Activated T-cell treated with anti-CD3 and anti-CD28 coated beads for 4 hours (primary cell): ENCODE measurements around the gene AMACR.

Source experiments
- DNase-seq: peaks from one replicate; pipeline ENCODE4 v3.0.0-alpha.2; 2020

AMACR gene

GRCh38 chr5:34007621-34008600 is at the start of gene AMACR:
AMACR (minus strand) TSS chr5:34008050; CDS start chr5:34008019, 31 bp downstream.
- DNase-seq, result peak; percentile 87

- DNase-seq, result no peak
Observed at GRCh38 chr5:34057569-34057968, 49.7 kb upstream of the AMACR start.

- no peak for DNase-seq
Observed at GRCh38 chr5:34057118-34057517, 49.3 kb upstream of the AMACR start.

GRCh38 chr5:34055667-34056066 is 47.8 kb upstream of the AMACR start:
- no peak for DNase-seq

- DNase-seq, result no peak
Observed at GRCh38 chr5:34054400-34054729, 46.5 kb upstream of the AMACR start.

GRCh38 chr5:34053571-34054399 is 45.9 kb upstream of the AMACR start:
- no peak for DNase-seq

- no peak for DNase-seq
Observed at GRCh38 chr5:34053133-34053532, 45.3 kb upstream of the AMACR start.

- DNase-seq, result no peak
Observed at GRCh38 chr5:34051374-34051980, 43.6 kb upstream of the AMACR start.

GRCh38 chr5:34047774-34048572 is 40.1 kb upstream of the AMACR start:
- no peak for DNase-seq

GRCh38 chr5:34047143-34047542 is 39.3 kb upstream of the AMACR start:
- no peak for DNase-seq

GRCh38 chr5:34045996-34046395 is 38.1 kb upstream of the AMACR start:
- no peak for DNase-seq

- DNase-seq, result no peak
Observed at GRCh38 chr5:34045023-34045422, 37.2 kb upstream of the AMACR start.

- DNase-seq, result no peak
Observed at GRCh38 chr5:34043099-34043876, 35.4 kb upstream of the AMACR start, which contains the start of gene C1QTNF3. C1QTNF3 (minus strand) TSS chr5:34043213; CDS start chr5:34043125, 88 bp downstream.

GRCh38 chr5:34042321-34042720 is 34.5 kb upstream of the AMACR start:
- DNase-seq, result no peak

GRCh38 chr5:34041247-34041972 is 33.6 kb upstream of the AMACR start:
- no peak for DNase-seq

GRCh38 chr5:34040472-34040871 is 32.6 kb upstream of the AMACR start:
- no peak for DNase-seq

GRCh38 chr5:34039398-34040157 is 31.7 kb upstream of the AMACR start:
- no peak for DNase-seq

GRCh38 chr5:34038838-34039237 is 31.0 kb upstream of the AMACR start:
- no peak for DNase-seq

GRCh38 chr5:34038390-34038789 is 30.5 kb upstream of the AMACR start:
- no peak for DNase-seq

- DNase-seq, result no peak
Observed at GRCh38 chr5:34037726-34038125, 29.9 kb upstream of the AMACR start.
